Calu3 (cell line): ENCODE measurements around the gene PTPRN2. TPM values are rescaled to one million over a fixed set of nuclear protein-coding genes. Genes with fewer than 3 reads are reported as not detected.

Experiments used
- BruUV-seq: library from RNA; stranded (reverse); fragments of 400-500 nt; replicated peaks from 2 replicates; lab custom pipeline; 2021; lab: Mats Ljungman, UMichigan
- CTCF ChIA-PET: fragments of 300-600 bp; sonication (Branson Sonifier 250); formaldehyde crosslinking; loops from one replicate; lab custom pipeline; 2022; ENCODE audit warnings: antibody characterized with exemption; lab: Charles Lee
- DNase-seq: peaks from one replicate; pipeline ENCODE4 v3.0.0; 2022
- H3K27ac Mint-ChIP-seq: one replicate; pipeline ENCODE4 v1.8.0; 2022; ENCODE audit warnings: mixed read lengths; ENCODE audit not compliant: unreplicated experiment
- H3K27me3 Mint-ChIP-seq: one replicate; pipeline ENCODE4 v1.8.0; 2022; ENCODE audit warnings: mixed read lengths; ENCODE audit not compliant: unreplicated experiment
- H3K36me3 Mint-ChIP-seq: one replicate; pipeline ENCODE4 v1.8.0; 2022; ENCODE audit warnings: mild to moderate bottlenecking, moderate library complexity, mixed read lengths; ENCODE audit not compliant: insufficient read depth, unreplicated experiment
- H3K4me1 Mint-ChIP-seq: one replicate; pipeline ENCODE4 v1.8.0; 2022; ENCODE audit warnings: mild to moderate bottlenecking, low read depth, mixed read lengths; ENCODE audit not compliant: unreplicated experiment
- H3K4me3 Mint-ChIP-seq: one replicate; pipeline ENCODE4 v1.8.0; 2022; ENCODE audit warnings: mild to moderate bottlenecking, low read depth, moderate library complexity, mixed read lengths; ENCODE audit not compliant: unreplicated experiment
- H3K9me3 Mint-ChIP-seq: one replicate; pipeline ENCODE4 v1.8.0; 2022; ENCODE audit warnings: low read depth, mixed read lengths; ENCODE audit not compliant: unreplicated experiment
- intact Hi-C: fragments of 100-400 bp; cut with micrococcal nuclease; formaldehyde crosslinking; loops from one replicate; pipeline ENCODE4 v1.10.0; 2022; ENCODE audit not compliant: unreplicated experiment
- total RNA-seq: library from RNA; stranded (reverse); gene quantifications from 2 replicates; pipeline ENCODE4 v1.2.3, GENCODE V29; 2022
- TF ChIP-seq, protein P1 (sequence below): fragments of 200-600 bp; IDR thresholded peaks from one replicate; pipeline ENCODE4 v1.8.0; 2022; ENCODE audit warnings: antibody characterized with exemption; ENCODE audit not compliant: unreplicated experiment

The PTPRN2 gene
- total RNA-seq, 1 experiment from 2014 or later = 2.0 TPM

DNA sequence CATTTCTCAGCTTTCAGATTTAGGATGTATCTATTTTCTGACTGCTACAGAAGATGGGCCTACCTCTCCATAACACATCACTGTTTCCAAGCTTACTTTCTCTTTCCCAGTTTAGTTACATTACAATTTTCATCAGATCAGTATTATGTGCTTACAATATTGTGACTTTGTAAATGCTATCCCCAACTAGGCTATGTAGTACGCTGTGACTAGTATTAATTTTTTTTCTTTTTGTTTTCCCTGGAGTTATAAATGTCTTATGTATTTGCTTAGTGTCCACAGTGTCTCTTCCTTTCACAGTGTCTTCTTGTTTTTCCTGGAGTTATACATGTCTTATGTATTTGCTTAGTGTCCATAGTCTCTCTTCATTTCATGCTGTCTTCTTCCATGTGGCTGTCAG lies 188.9 kb downstream of the PTPRN2 start:
- CTCF ChIA-PET = no interaction called here

DNA sequence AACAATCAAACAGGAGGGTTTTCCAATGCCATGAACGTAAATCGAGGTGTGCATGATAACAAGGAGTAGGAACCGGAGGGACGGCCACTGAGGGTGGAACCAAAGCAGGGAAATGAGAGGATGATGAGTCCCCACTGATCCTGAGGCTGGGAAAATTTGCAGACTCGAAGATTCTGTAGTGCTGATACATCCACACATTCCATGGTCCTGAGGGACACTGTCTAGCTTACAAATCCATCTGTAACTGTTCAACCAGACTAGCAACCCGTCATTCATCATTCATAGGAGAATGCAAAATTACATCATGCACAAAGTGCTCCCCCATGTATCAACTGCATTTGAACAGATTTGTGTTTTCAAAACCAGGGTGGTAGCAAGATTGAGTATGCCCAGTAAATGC lies 189.7 kb downstream of the PTPRN2 start:
- Mint-ChIP-seq H3K4me3 (no peak overlapping the region), H3K9me3 (peaks cover 6% of the 10 kb centered on the region), H3K36me3 (no peaks in the 10 kb centered on the region), H3K27me3 (no peaks in the 10 kb centered on the region), H3K4me1 (no peaks in the 10 kb centered on the region), H3K27ac (no peak overlapping the region)
- CTCF ChIA-PET = no interaction called here
- TF ChIP-seq, protein P1, sequence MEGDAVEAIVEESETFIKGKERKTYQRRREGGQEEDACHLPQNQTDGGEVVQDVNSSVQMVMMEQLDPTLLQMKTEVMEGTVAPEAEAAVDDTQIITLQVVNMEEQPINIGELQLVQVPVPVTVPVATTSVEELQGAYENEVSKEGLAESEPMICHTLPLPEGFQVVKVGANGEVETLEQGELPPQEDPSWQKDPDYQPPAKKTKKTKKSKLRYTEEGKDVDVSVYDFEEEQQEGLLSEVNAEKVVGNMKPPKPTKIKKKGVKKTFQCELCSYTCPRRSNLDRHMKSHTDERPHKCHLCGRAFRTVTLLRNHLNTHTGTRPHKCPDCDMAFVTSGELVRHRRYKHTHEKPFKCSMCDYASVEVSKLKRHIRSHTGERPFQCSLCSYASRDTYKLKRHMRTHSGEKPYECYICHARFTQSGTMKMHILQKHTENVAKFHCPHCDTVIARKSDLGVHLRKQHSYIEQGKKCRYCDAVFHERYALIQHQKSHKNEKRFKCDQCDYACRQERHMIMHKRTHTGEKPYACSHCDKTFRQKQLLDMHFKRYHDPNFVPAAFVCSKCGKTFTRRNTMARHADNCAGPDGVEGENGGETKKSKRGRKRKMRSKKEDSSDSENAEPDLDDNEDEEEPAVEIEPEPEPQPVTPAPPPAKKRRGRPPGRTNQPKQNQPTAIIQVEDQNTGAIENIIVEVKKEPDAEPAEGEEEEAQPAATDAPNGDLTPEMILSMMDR = no peak
- BruUV-seq = no TSS peak
- DNase-seq = no peak
- intact Hi-C loops = no loop called here

More for the DNA sequence above, 188.9 kb downstream of the PTPRN2 start:
- no peak overlapping the region for H3K4me3 Mint-ChIP-seq
- H3K4me1 Mint-ChIP-seq = no peaks in the 10 kb centered on the region
- TF ChIP-seq, protein P1 = no peak
- no peak overlapping the region for H3K27ac Mint-ChIP-seq
- H3K36me3 Mint-ChIP-seq = no peaks in the 10 kb centered on the region
- intact Hi-C loops = no loop called here
- BruUV-seq = no TSS peak
- H3K27me3 Mint-ChIP-seq = no peaks in the 10 kb centered on the region
- H3K9me3 Mint-ChIP-seq = peaks cover 6% of the 10 kb centered on the region
- DNase-seq = no peak

DNA sequence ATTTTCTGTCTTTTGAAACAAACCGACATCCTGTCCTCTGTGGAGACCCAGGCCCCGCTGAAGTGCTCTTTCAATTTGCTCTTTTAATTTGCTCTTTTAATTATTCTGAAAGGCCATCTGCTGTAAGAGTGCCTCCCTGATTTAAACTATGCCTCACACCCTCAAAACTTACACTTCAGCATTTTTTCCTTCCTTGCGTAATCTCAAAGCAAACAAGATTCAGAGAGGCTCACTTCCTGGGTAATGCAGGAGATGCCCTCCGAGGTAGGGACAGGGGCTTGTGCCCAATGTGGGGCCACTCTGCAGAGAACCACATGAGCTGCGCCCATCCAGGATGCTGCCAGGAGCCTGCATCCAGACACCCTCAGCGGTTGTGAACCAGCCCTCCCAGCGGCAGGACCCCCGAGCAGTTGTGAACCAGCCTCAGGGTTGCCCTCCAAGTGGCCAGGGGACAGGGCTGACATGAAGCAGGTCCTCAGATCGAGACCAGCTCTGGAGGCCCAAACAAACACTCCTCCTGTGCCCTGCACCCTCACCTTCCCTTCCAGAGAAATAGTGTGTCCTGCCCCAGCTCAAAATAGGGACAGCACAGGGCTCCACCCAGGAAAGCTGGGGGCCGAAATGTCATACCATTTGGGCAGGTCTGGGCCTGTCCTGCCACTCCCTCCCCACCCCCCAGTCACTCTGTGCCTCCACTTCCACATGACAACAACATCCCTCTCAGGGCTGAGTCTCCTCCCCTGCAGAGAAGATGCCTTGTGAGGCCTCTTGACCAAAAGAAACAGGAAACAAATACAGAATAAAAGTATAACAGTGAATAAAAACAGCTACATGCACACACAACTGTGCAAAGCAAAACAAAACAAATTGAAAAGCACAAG lies 190.4 kb downstream of the PTPRN2 start:
- H3K27me3 Mint-ChIP-seq = no peaks in the 10 kb centered on the region
- H3K9me3 Mint-ChIP-seq = peaks cover 6% of the 10 kb centered on the region
- CTCF ChIA-PET = no interaction called here
- no TSS peak for BruUV-seq
- no peak for DNase-seq
- intact Hi-C loops = no loop called here
- H3K36me3 Mint-ChIP-seq = no peaks in the 10 kb centered on the region
- TF ChIP-seq, protein P1 = no peak
- no peaks in the 10 kb centered on the region for H3K4me1 Mint-ChIP-seq
- H3K4me3 Mint-ChIP-seq = no peak overlapping the region
- peak overlapping the region; percentile 47 for H3K27ac Mint-ChIP-seq

DNA sequence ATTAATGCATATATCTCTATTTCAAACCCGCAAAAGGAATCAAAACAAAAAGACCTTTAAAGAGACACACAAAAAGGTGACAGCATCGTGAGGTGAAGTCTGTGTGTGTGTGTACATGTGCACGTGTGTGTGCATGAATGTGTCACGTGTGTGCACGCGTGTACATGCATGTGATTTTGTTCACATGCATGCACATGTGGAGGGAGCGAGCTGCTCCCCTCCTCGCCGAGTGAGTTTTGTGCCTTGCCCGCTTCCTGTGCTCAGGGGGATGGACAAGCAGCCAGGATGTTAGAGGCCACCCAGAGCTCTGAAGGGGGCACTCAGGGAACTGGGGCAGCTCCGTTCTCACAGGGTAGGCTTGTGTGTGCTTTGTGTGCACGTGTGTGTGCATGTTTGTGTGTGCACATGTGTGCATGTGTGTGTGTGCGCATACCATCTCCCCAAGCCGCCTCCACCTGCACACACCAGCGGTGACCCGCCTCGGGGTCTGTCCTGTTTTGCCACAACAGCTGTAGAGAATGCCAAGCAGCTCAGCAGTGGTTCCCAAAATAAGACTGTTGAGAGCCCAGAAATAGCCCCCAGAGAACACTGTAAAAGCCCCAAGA lies 191.2 kb downstream of the PTPRN2 start:
- DNase-seq = no peak
- peaks cover 6% of the 10 kb centered on the region for H3K9me3 Mint-ChIP-seq
- no peaks in the 10 kb centered on the region for H3K4me1 Mint-ChIP-seq
- intact Hi-C loops = no loop called here
- CTCF ChIA-PET = no interaction called here
- no TSS peak for BruUV-seq
- H3K36me3 Mint-ChIP-seq = no peaks in the 10 kb centered on the region
- TF ChIP-seq, protein P1 = no peak
- H3K27me3 Mint-ChIP-seq = no peaks in the 10 kb centered on the region
- no peak overlapping the region for H3K4me3 Mint-ChIP-seq
- H3K27ac Mint-ChIP-seq = peak overlapping the region; percentile 47
